GM19372 (cell line): ENCODE data around the gene S100P.

Experiments
- ATAC-seq: cut with Tn5 transposase; IDR thresholded peaks from one replicate; pipeline ENCODE4 v1.9.1; 2021; ENCODE audit warnings: mild to moderate bottlenecking, low read depth, moderate library complexity; ENCODE audit not compliant: unreplicated experiment

S100P gene

GRCh38 chr4:6742989-6743388, 49.3 kb downstream of the S100P start:
- no peak for ATAC-seq
